ENCODE measurements around the gene TNS3. TPM values are rescaled to one million over a fixed set of nuclear protein-coding genes. Genes with fewer than 3 reads are reported as not detected.
"Not testable (repeated sequence)": the region's sequence is repeated elsewhere in the genome, so short reads cannot be mapped to it uniquely, and the experiment has no call there.

TNS3 gene
- total RNA-seq, 1 experiment from 2014 or later = 27.6 TPM

DNA sequence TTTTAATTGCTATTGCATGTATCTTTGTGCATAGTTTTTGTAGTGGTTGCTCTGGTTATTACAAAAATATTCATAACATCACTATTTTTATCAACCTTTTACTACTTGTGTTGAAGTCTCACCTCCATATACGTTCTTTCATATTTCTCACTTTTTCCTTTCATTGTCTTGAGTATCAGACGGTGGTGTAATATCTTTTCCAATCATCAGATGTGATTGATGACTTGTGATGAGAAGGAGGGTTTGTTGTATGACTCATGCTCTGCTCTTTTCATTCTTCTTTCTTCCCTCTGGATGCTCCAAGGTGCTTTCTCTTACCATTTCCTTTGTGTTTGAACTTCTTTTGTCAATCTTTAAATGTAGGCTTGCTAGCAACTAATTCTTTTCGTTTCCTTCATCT lies 310.2 kb downstream of the TNS3 start:
- Histone ChIP-seq H3K4me3 (no peak overlapping the region), H3K9me3 (0 out of 2 replicates have a peak, but pooled peaks cover 2% of the 10 kb centered on the region), H3K27me3 (no peaks in the 10 kb centered on the region), H3K36me3 (0 out of 2 replicates have a peak, but pooled peaks cover 2% of the 10 kb centered on the region)
- DNase-seq = no peak

DNA sequence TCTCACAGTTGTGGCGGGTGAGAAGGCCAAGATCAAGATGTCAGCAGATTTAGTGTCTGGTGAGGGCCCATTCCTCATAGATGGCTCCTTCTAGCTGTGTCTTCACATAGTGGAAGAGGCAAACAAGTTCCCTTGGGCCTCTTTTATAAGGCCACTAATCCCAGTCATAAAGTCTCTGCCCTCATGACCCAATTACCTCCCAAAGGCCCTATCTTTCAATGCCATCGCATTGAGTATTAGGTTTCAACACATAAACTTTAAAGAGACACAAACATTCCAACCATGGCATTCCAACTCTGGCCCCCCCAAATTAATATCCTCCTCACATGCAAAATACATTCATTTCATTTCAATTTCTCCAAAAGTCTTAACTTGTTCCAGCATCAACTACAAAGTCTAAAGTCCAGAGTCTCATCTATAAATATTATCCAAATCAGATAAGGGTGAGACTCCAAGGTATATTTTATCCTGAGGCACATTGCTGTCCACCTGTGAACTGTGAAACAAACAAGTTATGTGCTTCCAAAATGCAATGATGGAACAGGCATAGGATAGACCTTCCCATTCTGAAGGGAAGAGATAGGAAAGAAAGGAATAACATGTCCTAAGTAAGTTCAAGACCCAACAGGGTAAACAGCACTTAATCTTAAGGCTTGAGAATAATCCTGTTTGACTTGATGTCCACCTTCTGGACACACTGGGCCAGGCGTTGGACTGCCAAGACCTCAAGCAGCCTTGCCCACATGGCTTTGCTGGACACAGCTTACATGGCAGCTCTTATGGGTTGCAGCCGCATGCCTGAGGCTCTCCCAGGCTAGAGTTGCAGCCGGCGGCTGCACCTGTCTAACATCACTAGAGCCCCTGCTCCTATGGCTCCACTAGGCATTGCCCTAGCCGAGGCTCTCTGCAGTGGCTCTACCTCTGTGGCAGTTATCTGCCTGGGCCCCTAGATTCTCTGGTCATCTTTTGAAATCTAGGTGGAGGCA lies 312.8 kb downstream of the TNS3 start:
- Histone ChIP-seq H3K9me3 (0 out of 2 replicates have a peak, but pooled peaks cover 2% of the 10 kb centered on the region), H3K4me3 (no peak overlapping the region), H3K36me3 (no peaks in the 10 kb centered on the region), H3K27me3 (no peaks in the 10 kb centered on the region)
- no peak for DNase-seq

DNA sequence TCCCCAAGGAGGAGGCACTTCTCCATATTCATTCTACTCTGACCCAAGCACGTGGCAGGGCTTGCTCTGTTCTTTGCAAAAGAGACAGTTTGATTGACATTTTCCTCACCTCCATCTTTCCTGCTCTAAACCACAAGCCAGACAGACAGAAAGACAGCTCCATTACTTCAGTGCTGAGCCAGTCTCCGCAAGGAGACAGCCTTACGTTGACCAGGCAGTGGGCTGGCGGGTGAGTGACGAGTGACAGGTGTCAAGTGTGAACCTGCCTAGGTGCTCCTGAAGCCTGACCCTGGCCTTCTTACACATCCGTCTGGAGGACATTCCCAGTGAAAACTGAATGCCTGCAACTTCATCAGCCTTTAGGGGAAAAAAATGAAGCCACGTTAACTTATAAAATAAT lies 314.6 kb downstream of the TNS3 start:
- H3K4me3 ChIP-seq = no peak overlapping the region
- H3K9me3 ChIP-seq = 0 out of 2 replicates have a peak, but pooled peaks cover 2% of the 10 kb centered on the region
- H3K27me3 ChIP-seq = no peaks in the 10 kb centered on the region
- DNase-seq = no peak
- H3K36me3 ChIP-seq = no peaks in the 10 kb centered on the region

DNA sequence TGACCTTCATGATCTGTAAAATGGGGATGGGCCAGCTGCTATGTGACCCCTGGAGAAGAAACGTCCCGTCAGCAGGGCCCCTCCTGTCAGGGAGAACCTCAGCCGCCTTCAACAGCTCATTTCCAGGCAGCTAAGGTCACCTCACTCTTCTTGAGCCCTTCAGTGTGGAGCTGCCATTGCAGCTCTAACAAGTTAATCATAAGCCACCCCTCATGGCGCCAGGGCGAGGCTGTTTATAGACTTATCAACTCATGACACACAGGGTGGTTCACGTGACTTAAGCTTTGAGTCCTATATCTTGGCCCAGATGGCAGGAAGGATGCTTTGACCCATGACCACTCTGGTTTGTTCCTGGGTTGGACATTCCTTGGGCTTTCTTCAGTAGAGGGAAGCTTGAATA lies 315.1 kb downstream of the TNS3 start:
- H3K9me3 ChIP-seq = 0 out of 2 replicates have a peak, but pooled peaks cover 2% of the 10 kb centered on the region
- H3K36me3 ChIP-seq = no peaks in the 10 kb centered on the region
- DNase-seq = no peak
- H3K27me3 ChIP-seq = no peaks in the 10 kb centered on the region
- H3K4me3 ChIP-seq = no peak overlapping the region

DNA sequence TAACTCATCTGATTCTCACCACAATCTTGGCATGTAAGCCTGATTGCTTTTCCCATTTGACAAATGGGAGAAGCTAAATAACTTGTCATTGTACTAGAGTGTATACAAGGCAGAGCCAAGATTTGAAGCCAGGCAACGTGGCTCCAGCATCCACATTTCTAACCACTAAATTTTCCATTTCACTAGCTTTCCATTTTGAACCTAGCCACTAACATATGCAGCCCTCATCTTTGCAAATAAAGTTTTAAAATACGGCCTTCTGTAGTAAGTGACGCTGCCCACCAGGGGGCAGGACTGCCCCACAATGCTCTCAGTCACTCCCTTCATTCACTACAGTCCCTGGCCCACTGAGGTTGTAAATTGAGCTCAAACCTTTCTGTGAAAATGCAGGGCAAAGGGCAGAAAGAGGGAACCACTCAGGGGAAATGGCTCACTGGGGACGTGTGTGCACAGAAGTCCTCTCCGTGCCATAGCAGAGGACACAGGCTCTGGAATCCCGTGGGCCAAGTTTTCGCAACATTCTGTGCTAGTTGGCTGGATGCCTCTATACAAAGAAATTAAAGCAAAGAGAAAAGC lies 315.7 kb downstream of the TNS3 start:
- Histone ChIP-seq H3K4me3 (no peak overlapping the region), H3K36me3 (no peaks in the 10 kb centered on the region), H3K27me3 (no peaks in the 10 kb centered on the region), H3K9me3 (0 out of 2 replicates have a peak, but pooled peaks cover 2% of the 10 kb centered on the region)
- peak; percentile 46 for DNase-seq

DNA sequence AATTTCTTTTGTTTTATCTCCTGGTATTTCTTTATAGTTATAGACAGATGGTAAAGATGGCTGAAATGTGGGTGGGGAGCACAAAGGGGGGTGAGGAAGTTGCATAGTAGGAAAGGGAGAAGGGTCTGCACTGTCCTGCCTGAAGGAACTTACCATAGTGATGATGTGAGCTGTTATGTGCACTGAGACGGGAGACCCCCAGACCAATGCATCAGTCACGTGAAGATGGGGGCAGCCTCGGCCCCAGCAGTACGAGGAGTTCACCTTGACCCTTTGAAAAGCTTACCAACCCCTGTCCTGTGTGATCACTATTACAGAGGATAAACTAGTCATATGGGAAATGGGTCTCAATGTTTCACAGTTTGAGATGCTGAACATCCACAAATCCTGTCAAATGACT lies 316.3 kb downstream of the TNS3 start:
- Histone ChIP-seq H3K4me3 (no peak overlapping the region), H3K36me3 (no peaks in the 10 kb centered on the region), H3K9me3 (0 out of 2 replicates have a peak, but pooled peaks cover 2% of the 10 kb centered on the region), H3K27me3 (no peaks in the 10 kb centered on the region)
- DNase-seq = no peak

DNA sequence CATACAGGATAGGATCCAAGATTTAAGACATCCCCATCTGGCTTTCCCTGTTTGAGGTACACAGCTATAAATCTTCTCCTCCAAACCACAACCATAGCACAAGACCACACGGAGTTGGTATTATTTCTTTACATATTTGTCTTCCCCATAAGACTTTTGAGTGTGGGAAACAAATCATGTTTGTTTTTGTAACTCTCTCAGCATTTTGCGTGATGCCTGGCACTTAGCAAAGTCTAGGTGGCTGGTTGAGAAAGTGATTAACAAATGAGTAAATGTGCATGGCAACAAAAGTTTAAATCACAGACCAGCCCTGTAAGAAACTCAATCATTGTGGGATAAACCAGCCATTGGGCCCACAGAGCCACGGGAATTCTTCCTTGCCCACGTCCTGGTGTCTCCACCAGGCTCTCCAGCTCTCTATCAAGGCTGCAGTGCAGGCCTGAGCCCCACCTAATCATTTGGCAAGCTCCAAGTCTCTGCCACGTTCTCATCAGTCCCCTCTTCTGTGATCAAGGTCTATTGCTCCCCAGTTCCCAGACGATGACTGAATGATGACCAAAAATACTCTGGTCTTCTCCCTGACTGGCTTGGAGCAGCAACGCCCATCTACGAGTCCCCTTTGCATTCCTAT lies 317.8 kb downstream of the TNS3 start:
- DNase-seq = no peak
- H3K36me3 ChIP-seq = no peaks in the 10 kb centered on the region
- H3K4me3 ChIP-seq = no peak overlapping the region
- no peaks in the 10 kb centered on the region for H3K27me3 ChIP-seq
- H3K9me3 ChIP-seq = 0 out of 2 replicates have a peak, but pooled peaks cover 2% of the 10 kb centered on the region

DNA sequence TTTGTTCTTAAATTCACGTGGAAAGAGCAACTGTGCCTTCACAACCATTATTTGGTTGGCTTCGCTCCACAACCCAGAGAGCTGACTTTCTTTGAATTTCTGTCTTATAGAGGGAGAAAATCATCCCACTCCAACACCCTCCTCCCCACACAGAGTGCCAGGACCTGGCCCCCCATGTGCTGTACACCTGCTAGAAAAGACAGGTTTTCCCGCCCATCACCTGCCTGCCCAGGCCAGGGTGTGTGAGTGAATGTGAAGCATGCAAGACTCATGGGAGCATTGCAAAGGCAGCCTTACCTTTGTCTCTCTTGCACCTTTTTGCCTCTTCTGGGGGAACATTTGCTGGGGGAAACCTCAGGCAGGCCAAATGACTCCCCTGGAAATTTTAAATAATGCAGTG lies 319.0 kb downstream of the TNS3 start:
- Histone ChIP-seq H3K27me3 (no peaks in the 10 kb centered on the region), H3K4me3 (no peak overlapping the region), H3K9me3 (no peaks in the 10 kb centered on the region), H3K36me3 (no peaks in the 10 kb centered on the region)
- no peak for DNase-seq

DNA sequence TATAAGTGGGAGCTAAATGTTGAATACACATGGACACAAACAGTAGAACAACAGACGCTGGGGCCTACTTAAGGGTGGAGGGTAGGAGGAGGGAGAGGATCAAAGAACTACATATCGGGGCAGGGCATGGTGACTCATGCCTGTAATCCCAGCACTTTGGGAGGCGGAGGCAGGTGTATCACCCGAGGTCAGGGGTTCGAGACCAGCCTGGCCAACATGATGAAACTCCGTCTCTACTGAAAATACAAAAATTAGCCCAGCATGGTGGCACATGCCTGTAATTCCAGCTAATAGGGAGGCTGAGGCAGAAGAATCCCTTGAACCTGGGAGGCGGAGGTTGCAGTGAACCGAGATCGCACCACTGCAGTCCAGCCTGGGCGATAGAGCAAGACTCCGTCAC lies 319.8 kb downstream of the TNS3 start:
- H3K36me3 ChIP-seq, H3K9me3 ChIP-seq, DNase-seq, H3K27me3 ChIP-seq, H3K4me3 ChIP-seq: not testable (repeated sequence)

DNA sequence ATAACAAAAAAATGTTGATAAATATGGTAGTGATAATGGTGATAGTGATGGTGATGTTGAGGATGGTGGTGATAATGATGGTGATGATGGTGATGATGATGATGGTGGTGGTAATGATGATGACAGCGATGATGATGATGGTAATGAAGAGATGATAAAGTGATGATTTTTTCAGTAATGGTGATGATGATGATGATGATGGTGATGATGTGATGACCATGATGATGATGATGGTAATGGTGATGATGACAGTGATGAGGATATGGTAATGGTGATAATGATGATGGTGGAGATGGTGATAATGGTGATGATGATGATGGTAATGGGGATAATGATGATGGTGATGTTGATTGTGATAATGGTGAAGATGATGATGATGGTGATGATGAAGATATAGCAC lies 321.6 kb downstream of the TNS3 start:
- Histone ChIP-seq H3K4me3 (no peak overlapping the region), H3K9me3 (no peaks in the 10 kb centered on the region), H3K27me3 (no peaks in the 10 kb centered on the region), H3K36me3 (no peaks in the 10 kb centered on the region)
- no peak for DNase-seq

DNA sequence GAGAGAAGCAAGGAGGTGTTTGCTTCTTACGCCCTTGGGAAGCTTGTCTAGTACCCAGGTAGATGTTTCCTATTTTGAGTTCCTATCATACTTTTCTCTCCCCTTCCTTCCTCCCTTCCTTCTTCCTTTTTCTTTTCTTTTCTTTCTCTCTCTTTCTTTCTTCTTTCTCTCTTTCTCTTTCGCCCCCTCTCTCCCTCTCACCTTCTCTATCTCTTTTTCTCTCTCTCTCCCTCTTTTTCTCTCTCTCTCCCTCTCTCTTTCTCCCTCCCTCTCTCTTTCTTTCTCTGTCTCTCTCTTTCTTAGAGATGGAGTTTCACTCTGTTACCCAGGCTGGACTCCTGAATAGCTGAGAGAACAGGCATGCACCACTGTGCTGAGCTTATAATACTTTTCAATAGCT lies 322.2 kb downstream of the TNS3 start:
- H3K36me3 ChIP-seq = no peaks in the 10 kb centered on the region
- no peaks in the 10 kb centered on the region for H3K27me3 ChIP-seq
- no peak overlapping the region for H3K4me3 ChIP-seq
- no peak for DNase-seq
- no peaks in the 10 kb centered on the region for H3K9me3 ChIP-seq

DNA sequence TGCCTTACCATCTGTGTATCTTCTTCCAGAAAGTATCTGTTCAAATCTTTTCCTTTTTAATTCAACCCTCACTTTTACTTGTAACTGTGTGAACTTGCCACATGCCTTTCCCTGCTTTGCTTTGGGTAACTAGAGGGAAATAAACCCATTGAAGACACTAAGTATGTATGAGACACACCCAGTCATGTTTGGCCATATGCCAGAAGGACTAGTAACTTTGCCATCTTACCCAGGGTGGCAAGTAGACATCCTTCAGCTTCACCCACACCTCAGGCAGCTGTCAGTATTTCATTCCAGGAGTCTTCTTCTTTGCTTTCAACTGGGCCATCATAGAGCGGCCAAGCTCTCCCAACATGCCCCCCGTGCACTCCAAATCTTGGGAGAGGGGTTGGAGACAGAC lies 323.1 kb downstream of the TNS3 start:
- Histone ChIP-seq H3K9me3 (no peaks in the 10 kb centered on the region), H3K4me3 (no peak overlapping the region), H3K36me3 (no peaks in the 10 kb centered on the region), H3K27me3 (no peaks in the 10 kb centered on the region)
- no peak for DNase-seq

DNA sequence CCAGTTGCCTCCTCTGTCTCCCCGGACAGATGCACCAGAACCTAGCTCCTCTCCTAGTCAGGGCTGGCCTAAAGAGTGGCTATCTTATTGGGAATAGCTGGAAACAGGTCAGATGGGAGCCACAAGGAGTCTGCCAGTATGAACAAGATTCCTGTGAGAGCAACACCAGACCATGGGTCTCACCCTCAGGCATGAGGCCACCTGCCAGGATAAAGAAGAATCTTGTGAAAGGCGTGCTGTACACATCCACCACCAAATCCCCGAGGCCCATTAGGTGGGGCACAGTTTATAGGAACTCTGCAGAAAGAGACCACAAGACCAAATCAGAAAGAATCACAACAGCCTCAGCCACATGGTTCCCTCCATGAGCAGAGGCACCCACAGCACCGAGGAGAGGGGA lies 325.9 kb downstream of the TNS3 start:
- no peak for DNase-seq
- Histone ChIP-seq H3K4me3 (no peak overlapping the region), H3K36me3 (no peaks in the 10 kb centered on the region), H3K9me3 (no peaks in the 10 kb centered on the region), H3K27me3 (no peaks in the 10 kb centered on the region)

DNA sequence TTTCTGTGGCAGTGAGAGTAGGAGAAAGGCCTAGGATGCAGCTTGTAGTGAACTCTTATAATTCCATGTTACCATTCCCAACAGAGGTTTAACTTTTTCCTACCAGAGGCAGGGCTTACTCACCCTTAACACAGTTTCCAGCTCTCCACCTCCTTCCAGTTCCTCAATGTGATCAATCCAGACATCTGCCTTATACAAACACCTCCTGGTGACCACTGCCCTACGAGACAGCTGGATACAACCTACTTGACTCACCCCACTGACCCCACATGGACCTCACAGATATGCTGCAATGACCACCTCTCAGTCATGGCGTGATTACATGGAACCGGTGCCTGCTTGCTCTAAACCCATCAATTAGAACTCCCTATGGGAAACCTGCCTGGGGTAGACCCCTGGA lies 326.5 kb downstream of the TNS3 start:
- Histone ChIP-seq H3K9me3 (no peaks in the 10 kb centered on the region), H3K36me3 (no peaks in the 10 kb centered on the region), H3K4me3 (no peak overlapping the region), H3K27me3 (no peaks in the 10 kb centered on the region)
- peak; percentile 5 for DNase-seq

DNA sequence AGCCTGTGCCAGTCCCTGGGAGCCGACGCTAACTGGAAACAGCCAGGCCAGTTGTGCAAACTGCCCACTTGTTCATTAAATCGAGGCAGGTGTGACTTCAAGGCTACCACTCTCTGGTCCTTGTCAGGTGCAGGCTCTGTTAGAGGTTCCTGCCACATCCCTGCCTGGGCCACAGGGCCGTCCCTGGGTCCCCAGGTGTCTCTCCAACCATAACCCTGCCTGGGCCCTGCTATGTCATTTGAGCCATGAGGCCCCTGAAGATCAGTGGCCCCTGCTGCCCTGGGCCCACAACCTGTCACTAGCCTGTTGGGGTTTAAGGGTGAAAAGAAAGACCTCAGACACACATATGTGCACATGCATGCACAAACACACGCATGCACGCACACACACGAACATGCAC lies 326.9 kb downstream of the TNS3 start:
- no peaks in the 10 kb centered on the region for H3K27me3 ChIP-seq
- H3K4me3 ChIP-seq = no peak overlapping the region
- H3K9me3 ChIP-seq = no peaks in the 10 kb centered on the region
- H3K36me3 ChIP-seq = no peaks in the 10 kb centered on the region
- no peak for DNase-seq

DNA sequence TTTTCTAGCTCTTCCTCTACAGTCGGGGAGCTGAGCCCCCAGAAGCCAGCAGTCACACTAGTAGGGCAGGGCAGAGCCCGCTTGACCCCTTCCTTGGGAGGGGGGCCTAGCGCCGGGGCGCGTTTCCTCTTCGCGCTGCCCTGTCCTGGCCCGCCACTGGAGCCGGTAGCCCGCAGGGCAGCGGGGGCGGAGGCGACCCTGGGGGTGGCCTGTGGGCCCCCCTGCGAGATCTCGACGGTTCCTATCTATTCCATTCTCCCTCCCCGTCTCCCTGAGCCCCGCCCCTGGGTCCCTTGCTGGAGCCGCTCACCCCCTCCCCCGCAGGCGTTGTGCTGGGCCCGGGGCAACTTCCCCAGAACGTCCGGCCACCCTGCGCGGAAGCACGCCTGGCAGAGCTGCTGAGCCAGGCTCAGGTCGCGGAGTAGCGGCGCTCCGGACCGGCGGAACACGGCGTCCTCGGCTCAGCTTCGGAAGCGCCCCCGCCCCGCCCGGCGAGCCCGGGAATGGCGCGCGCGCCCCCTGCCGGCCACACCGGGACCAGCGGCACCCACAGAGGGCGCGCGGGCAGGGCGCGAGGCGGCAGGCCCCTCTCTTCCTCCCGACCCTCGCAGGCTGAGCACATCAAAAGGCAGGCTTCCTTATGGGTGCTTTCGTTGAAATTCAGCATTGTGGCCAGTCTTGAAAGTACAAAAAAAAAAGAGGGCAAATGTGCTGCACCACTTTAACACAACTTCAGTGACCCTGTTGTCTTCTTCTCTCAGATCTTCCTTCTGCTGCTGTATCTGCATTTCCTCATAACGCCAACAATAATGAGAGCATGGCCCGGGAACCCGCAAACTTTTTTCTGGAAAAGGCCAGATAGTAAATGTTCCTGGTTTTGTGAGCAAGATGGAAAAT lies 327.6 kb downstream of the TNS3 start:
- H3K4me3 ChIP-seq = peak overlapping the region; percentile 59
- H3K36me3 ChIP-seq = no peaks in the 10 kb centered on the region
- peak; percentile 82 for DNase-seq
- H3K27me3 ChIP-seq = no peaks in the 10 kb centered on the region
- H3K9me3 ChIP-seq = no peaks in the 10 kb centered on the region
